Stimulated activated CD8-positive, alpha-beta memory T cell treated with anti-CD3 and anti-CD28 coated beads, Interleukin-2, amount 100 ng/mL, for 1 hour (primary cell): Measurements from ENCODE around the gene PITRM1.

Experiments
- DNase-seq, 2 donors: peaks; one replicate each; pipeline ENCODE4 v3.0.0-alpha.2; 2020; ENCODE audit warnings: low read depth in 2 of 2

PITRM1 gene

GRCh38 chr10:3167611-3168330, 4.8 kb downstream of the PITRM1 start:
- no peak for DNase-seq

GRCh38 chr10:3166496-3167290, 5.9 kb downstream of the PITRM1 start:
- no peak for DNase-seq

GRCh38 chr10:3165196-3165595, 7.4 kb downstream of the PITRM1 start:
- no peak for DNase-seq

- no peak for DNase-seq
Observed at GRCh38 chr10:3163879-3164278, 8.7 kb downstream of the PITRM1 start.

GRCh38 chr10:3162533-3162932, 10.0 kb downstream of the PITRM1 start:
- DNase-seq = no peak

GRCh38 chr10:3159152-3159551, 13.4 kb downstream of the PITRM1 start:
- DNase-seq = no peak

- no peak for DNase-seq
Observed at GRCh38 chr10:3154666-3155065, 17.9 kb downstream of the PITRM1 start.

- no peak for DNase-seq
Observed at GRCh38 chr10:3152566-3152935, 20.0 kb downstream of the PITRM1 start.

- no peak for DNase-seq
Observed at GRCh38 chr10:3151889-3152565, 20.6 kb downstream of the PITRM1 start.

- no peak for DNase-seq
Observed at GRCh38 chr10:3150961-3151360, 21.6 kb downstream of the PITRM1 start.

- no peak for DNase-seq
Observed at GRCh38 chr10:3150366-3150765, 22.2 kb downstream of the PITRM1 start.

GRCh38 chr10:3149918-3150317, 22.7 kb downstream of the PITRM1 start:
- no peak for DNase-seq

- no peak for DNase-seq
Observed at GRCh38 chr10:3148994-3149393, 23.6 kb downstream of the PITRM1 start.

GRCh38 chr10:3148041-3148440, 24.5 kb downstream of the PITRM1 start:
- DNase-seq = no peak

- no peak for DNase-seq
Observed at GRCh38 chr10:3147117-3147820, 25.3 kb downstream of the PITRM1 start.

GRCh38 chr10:3146289-3146688, 26.3 kb downstream of the PITRM1 start:
- no peak for DNase-seq

GRCh38 chr10:3145366-3145765, 27.2 kb downstream of the PITRM1 start:
- DNase-seq = no peak

GRCh38 chr10:3143791-3144434, 28.7 kb downstream of the PITRM1 start:
- DNase-seq = no peak

GRCh38 chr10:3143366-3143765, 29.2 kb downstream of the PITRM1 start:
- DNase-seq = no peak

GRCh38 chr10:3142146-3142875, 30.3 kb downstream of the PITRM1 start:
- no peak for DNase-seq
